Measurements from ENCODE around the gene IGDCC3.

Gene IGDCC3

GRCh38 chr15:65298731-65299130, 79.1 kb downstream of the IGDCC3 start:
- DNase-seq (ENCODE audit: low read depth, low spot score): no peak

- DNase-seq (ENCODE audit: low read depth, low spot score): no peak
These were observed 84.8 kb downstream of the IGDCC3 start for GRCh38 chr15:65292938-65293518.

- no peak for DNase-seq (ENCODE audit: low read depth, low spot score)
These were observed 87.6 kb downstream of the IGDCC3 start for GRCh38 chr15:65290228-65290627.

GRCh38 chr15:65289261-65289854, 88.4 kb downstream of the IGDCC3 start:
- DNase-seq (ENCODE audit: low read depth, low spot score): no peak

GRCh38 chr15:65287520-65287855, 90.3 kb downstream of the IGDCC3 start:
- no peak for DNase-seq (ENCODE audit: low read depth, low spot score)

GRCh38 chr15:65286704-65287519, 90.9 kb downstream of the IGDCC3 start, which contains the start of gene PARP16:
TSS of gene PARP16 (minus strand) at chr15:65286883. CDS start at chr15:65286426, 457 bp downstream.
- peak; percentile 78 for DNase-seq (ENCODE audit: low read depth, low spot score)

- DNase-seq (ENCODE audit: low read depth, low spot score): no peak
These were observed 91.6 kb downstream of the IGDCC3 start for GRCh38 chr15:65286069-65286703.

- no peak for DNase-seq (ENCODE audit: low read depth, low spot score)
These were observed 92.3 kb downstream of the IGDCC3 start for GRCh38 chr15:65285291-65286068.

GRCh38 chr15:65278480-65278879, 99.3 kb downstream of the IGDCC3 start:
- no peak for DNase-seq (ENCODE audit: low read depth, low spot score)

Data from activated CD4-positive, CD25-positive, alpha-beta regulatory T cell treated with anti-CD3 and anti-CD28 coated beads, Interleukin-2, amount 50 U/mL, for 16 hours (primary cell).